HL-60 (cell line): ENCODE data around the gene LCN15.

Experiments
- DNase-seq, 2 experiments: peaks; one replicate each; pipeline ENCODE4 v3.0.0-alpha.2; 2010 to 2020; ENCODE audit warnings: low read depth in 1 of 2, low spot score in 1 of 2
- H3K27ac ChIP-seq: fragments of 250-450 bp; sonication (Bioruptor Pico); replicated peaks from 2 replicates; pipeline ENCODE4 v1.5.1; 2020; ENCODE audit warnings: mild to moderate bottlenecking, moderate library complexity
- H3K27me3 ChIP-seq: fragments of 250-450 bp; sonication (Bioruptor Pico); 2 replicates; pipeline ENCODE4 v1.5.1; 2021; ENCODE audit warnings: mild to moderate bottlenecking, moderate library complexity; ENCODE audit not compliant: insufficient read depth, poor library complexity, severe bottlenecking
- H3K4me3 ChIP-seq: replicated peaks from 2 replicates; pipeline ENCODE4 v1.5.1; 2011; ENCODE audit warnings: mild to moderate bottlenecking, control low read depth, low read length; ENCODE audit not compliant: insufficient read depth
- GABPA ChIP-seq: IDR thresholded peaks from 2 replicates; pipeline ENCODE4 v1.6.1; 2012; ENCODE audit warnings: low read depth
- POLR2AphosphoS5 ChIP-seq: IDR thresholded peaks from 2 replicates; pipeline ENCODE4 v1.6.1; 2012; ENCODE audit warnings: low read depth
- SPI1 ChIP-seq: IDR thresholded peaks from 2 replicates; pipeline ENCODE4 v1.6.1; 2012; ENCODE audit warnings: low read depth, mild to moderate bottlenecking, borderline replicate concordance
- TF ChIP-seq, protein P1 (sequence below): IDR thresholded peaks from 2 replicates; pipeline ENCODE4 v1.6.1; 2012; ENCODE audit warnings: low read depth; ENCODE audit not compliant: insufficient replicate concordance
- TF ChIP-seq, protein P2 (sequence below): IDR thresholded peaks from one replicate; pipeline ENCODE4 v1.5.1; 2011; ENCODE audit warnings: low read length, control low read depth, inconsistent platforms; ENCODE audit not compliant: insufficient read depth

The LCN15 gene

DNA sequence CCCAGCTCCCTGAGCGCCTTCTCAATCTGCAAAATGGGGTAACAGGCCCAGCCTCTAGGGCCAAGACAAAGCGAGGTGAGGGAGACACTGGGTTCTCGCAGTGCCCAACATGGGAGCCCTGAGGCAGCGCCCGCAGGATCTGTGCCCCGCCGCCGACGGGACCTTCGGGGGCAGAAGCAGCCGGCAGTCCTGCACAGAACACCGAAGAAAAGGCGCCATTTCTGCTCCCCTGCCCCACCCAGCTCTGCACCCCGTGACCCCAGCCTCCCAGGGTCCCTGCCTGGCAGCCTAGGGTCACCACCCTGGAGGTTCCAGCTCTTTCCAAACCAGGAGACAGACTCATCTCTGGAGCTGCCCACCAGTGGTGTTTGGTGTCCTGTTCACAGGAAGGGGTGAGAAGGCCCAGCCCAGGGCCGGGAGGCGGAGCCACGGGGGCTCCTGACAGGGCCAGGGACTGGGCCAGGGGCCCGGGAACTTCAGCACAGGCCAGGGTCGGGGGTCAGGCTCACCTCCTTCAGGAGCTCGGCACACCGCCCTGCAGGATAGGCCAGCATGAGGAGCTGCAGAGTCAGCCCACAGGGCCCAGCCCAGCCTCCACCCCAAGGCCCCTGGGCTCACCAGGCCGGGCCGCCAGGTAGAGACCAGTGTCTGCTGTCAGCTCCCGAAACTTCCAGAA, 9.6 kb downstream of the LCN15 start:
- no peak overlapping the region for H3K4me3 ChIP-seq
- TF ChIP-seq, protein P1, sequence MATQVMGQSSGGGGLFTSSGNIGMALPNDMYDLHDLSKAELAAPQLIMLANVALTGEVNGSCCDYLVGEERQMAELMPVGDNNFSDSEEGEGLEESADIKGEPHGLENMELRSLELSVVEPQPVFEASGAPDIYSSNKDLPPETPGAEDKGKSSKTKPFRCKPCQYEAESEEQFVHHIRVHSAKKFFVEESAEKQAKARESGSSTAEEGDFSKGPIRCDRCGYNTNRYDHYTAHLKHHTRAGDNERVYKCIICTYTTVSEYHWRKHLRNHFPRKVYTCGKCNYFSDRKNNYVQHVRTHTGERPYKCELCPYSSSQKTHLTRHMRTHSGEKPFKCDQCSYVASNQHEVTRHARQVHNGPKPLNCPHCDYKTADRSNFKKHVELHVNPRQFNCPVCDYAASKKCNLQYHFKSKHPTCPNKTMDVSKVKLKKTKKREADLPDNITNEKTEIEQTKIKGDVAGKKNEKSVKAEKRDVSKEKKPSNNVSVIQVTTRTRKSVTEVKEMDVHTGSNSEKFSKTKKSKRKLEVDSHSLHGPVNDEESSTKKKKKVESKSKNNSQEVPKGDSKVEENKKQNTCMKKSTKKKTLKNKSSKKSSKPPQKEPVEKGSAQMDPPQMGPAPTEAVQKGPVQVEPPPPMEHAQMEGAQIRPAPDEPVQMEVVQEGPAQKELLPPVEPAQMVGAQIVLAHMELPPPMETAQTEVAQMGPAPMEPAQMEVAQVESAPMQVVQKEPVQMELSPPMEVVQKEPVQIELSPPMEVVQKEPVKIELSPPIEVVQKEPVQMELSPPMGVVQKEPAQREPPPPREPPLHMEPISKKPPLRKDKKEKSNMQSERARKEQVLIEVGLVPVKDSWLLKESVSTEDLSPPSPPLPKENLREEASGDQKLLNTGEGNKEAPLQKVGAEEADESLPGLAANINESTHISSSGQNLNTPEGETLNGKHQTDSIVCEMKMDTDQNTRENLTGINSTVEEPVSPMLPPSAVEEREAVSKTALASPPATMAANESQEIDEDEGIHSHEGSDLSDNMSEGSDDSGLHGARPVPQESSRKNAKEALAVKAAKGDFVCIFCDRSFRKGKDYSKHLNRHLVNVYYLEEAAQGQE = no peak
- TF ChIP-seq POLR2AphosphoS5 = no peak

DNA sequence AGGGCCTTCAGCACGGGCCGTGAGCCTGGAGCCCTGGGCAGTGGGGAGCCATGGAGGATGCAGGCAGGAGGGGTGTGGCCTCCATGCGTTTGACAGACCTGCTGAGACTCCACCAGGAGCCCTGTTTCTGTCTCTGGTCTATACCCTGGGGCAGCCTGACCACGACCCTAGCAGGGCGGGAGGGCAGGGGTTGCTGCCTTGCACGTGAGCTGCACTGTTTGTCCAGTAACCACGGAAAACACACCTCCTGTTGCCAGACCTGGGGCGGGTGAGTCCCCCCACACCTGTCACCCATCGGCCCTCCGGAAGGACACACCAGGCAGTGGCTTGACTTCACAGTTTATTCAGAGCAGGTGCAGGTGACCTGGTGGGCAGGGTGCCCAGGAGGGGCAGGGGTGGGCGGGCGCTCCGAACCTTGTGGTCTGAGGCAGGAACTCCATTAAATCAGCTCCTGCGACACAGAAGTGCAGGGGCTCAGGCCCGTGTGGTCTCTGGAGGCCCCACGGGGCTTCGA, 10.2 kb downstream of the LCN15 start:
- no peaks in the 10 kb centered on the region for H3K27me3 ChIP-seq
- TF ChIP-seq, protein P2, sequence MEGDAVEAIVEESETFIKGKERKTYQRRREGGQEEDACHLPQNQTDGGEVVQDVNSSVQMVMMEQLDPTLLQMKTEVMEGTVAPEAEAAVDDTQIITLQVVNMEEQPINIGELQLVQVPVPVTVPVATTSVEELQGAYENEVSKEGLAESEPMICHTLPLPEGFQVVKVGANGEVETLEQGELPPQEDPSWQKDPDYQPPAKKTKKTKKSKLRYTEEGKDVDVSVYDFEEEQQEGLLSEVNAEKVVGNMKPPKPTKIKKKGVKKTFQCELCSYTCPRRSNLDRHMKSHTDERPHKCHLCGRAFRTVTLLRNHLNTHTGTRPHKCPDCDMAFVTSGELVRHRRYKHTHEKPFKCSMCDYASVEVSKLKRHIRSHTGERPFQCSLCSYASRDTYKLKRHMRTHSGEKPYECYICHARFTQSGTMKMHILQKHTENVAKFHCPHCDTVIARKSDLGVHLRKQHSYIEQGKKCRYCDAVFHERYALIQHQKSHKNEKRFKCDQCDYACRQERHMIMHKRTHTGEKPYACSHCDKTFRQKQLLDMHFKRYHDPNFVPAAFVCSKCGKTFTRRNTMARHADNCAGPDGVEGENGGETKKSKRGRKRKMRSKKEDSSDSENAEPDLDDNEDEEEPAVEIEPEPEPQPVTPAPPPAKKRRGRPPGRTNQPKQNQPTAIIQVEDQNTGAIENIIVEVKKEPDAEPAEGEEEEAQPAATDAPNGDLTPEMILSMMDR = no peak
- TF ChIP-seq SPI1 = no peak
- TF ChIP-seq POLR2AphosphoS5 = no peak
- TF ChIP-seq GABPA = no peak
- TF ChIP-seq, protein P1 = no peak
- DNase-seq = no peak
- no peak overlapping the region for H3K4me3 ChIP-seq
- H3K27ac ChIP-seq = no peak overlapping the region

More for the DNA sequence above, 9.6 kb downstream of the LCN15 start:
- DNase-seq = no peak
- Histone ChIP-seq H3K27ac (no peak overlapping the region), H3K27me3 (no peaks in the 10 kb centered on the region)

DNA sequence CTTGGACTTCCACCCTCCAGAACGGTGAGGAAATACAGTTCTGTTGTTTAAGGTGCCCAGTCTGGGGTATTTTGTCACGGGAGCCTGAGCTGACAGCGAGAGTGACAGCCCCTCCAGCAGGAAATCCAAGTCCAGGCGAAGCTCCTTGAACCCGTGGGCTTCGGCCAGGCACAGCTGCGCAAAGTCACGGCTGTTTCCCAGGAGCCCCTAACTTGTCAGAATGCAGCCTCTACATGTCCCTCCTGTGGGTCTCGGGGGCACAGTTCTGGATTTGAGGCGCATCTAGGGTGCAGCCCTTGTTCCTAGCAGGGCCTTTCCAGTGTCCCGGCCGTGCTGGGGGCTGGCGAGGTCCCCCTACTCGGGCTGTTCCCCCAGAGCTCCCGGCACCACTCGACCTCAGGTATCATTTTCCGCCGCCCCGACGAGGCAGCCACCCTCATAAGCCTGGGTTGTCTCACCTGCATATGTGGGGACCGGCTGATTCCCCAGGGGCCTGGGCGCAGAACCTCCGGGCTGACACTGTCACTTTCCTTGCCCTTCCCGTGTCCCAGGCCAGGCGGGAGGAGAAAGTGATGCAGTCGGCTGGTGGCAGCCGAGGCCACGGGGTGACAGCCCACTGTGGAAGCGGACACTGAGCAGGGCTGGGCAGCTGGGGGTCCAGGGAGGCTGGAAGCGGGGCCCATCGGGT, 10.8 kb downstream of the LCN15 start:
- H3K4me3 ChIP-seq = no peak overlapping the region
- DNase-seq = no peak
- H3K27me3 ChIP-seq = no peaks in the 10 kb centered on the region
- TF ChIP-seq SPI1 (no peak), GABPA (no peak), POLR2AphosphoS5 (no peak)
- TF ChIP-seq, protein P1 = no peak
- TF ChIP-seq, protein P2 = no peak
- H3K27ac ChIP-seq = no peak overlapping the region
